A549 (cell line): Measurements from ENCODE around the gene DYSF. TPM values are rescaled to one million over a fixed set of nuclear protein-coding genes. Genes with fewer than 3 reads are reported as not detected.

ENCODE experiments used
- ATAC-seq, 2 experiments: fragments of 200-7000 bp in 1 of 2; fragments of >200 bp in 1 of 2; cut with Nextera tagmentation in 1 of 2; cut with Tn5 transposase in 1 of 2; 3 replicates each; pipeline versions ENCODE4 v1.8.0 to v1.9.1; 2018 to 2020; ENCODE audit warnings: mild to moderate bottlenecking in 1 of 2, moderate library complexity in 1 of 2
- CTCF ChIA-PET: fragments of 300-600 bp; sonication (Branson Sonifier 250); formaldehyde crosslinking; extraction: SDS; loops from one replicate; lab custom pipeline; 2021; ENCODE audit warnings: antibody characterized with exemption, inconsistent platforms; lab: Yijun Ruan, JAX
- POLR2A ChIA-PET: fragments of 350-600 bp; formaldehyde crosslinking; extraction: SDS; loops from one replicate; lab custom pipeline; 2021; ENCODE audit warnings: antibody characterized with exemption, inconsistent platforms; lab: Yijun Ruan, JAX
- DNase-seq, 2 experiments: peaks; one replicate each; pipeline versions ENCODE4 v3.0.0 to v3.0.0-alpha.2; 2011 to 2016; ENCODE audit warnings: low read depth in 1 of 2, low spot score in 1 of 2
- FAIRE-seq: peaks from 2 replicates; lab custom pipeline; 2011; peaks lifted over from hg19 to GRCh38; lab: Jason Lieb, UNC
- H3K27ac ChIP-seq, 2 experiments: fragments of >200 bp; sonication (Bioruptor Twin); formaldehyde crosslinking; 3 replicates each; pipeline ENCODE4 v1.5.1; 2016 to 2017
- H3K4me1 ChIP-seq: fragments of >200 bp; sonication (Bioruptor Twin); formaldehyde crosslinking; 3 replicates; pipeline ENCODE4 v1.6.1; 2016
- H3K4me2 ChIP-seq: fragments of >200 bp; sonication (Bioruptor Twin); formaldehyde crosslinking; 3 replicates; pipeline ENCODE4 v1.6.1; 2016
- H3K4me3 ChIP-seq: fragments of >200 bp; sonication (Bioruptor Twin); formaldehyde crosslinking; 3 replicates; pipeline ENCODE4 v1.5.1; 2016
- H3K9me3 ChIP-seq: fragments of >200 bp; sonication (Bioruptor Twin); formaldehyde crosslinking; 3 replicates; pipeline ENCODE4 v1.6.1; 2016
- EHF ChIP-seq: fragments of 250-450 bp; sonication (Bioruptor Pico); IDR thresholded peaks from 2 replicates; pipeline ENCODE4 v1.5.0; 2020; ENCODE audit warnings: mild to moderate bottlenecking
- EHMT2 ChIP-seq: fragments of 200-600 bp; sonication (generic); IDR thresholded peaks from 2 replicates; pipeline ENCODE4 v1.6.1; 2016; ENCODE audit warnings: antibody characterized with exemption, low read depth, mild to moderate bottlenecking, moderate library complexity
- EP300 ChIP-seq, 2 experiments: fragments of >200 bp; sonication (Bioruptor Twin); formaldehyde crosslinking; IDR thresholded peaks; 2 replicates in 1 of 2; 3 replicates in 1 of 2; pipeline ENCODE4 v1.6.1; 2016 to 2017
- ESRRA ChIP-seq: fragments of 150-350 bp; IDR thresholded peaks from 2 replicates; pipeline ENCODE4 v1.6.1; 2014; ENCODE audit warnings: mild to moderate bottlenecking, low read length, borderline replicate concordance
- FOXS1 ChIP-seq: fragments of 250-450 bp; sonication (Bioruptor Pico); IDR thresholded peaks from 2 replicates; pipeline ENCODE4 v1.5.0; 2020; ENCODE audit warnings: mild to moderate bottlenecking, moderate library complexity
- GATA3 ChIP-seq: IDR thresholded peaks from 2 replicates; pipeline ENCODE4 v1.6.1; 2012; ENCODE audit warnings: borderline replicate concordance
- HOXA7 ChIP-seq: fragments of 250-450 bp; sonication (Bioruptor Pico); IDR thresholded peaks from 2 replicates; pipeline ENCODE4 v1.5.0; 2020; ENCODE audit warnings: mild to moderate bottlenecking, moderate library complexity
- HOXB13 ChIP-seq: fragments of 250-450 bp; sonication (Bioruptor Pico); IDR thresholded peaks from 2 replicates; pipeline ENCODE4 v1.5.0; 2020; ENCODE audit warnings: low read depth, mild to moderate bottlenecking, moderate library complexity
- HOXB5 ChIP-seq: fragments of 250-450 bp; sonication (Bioruptor Pico); IDR thresholded peaks from 2 replicates; pipeline ENCODE4 v1.5.0; 2020; ENCODE audit warnings: mild to moderate bottlenecking, moderate library complexity
- JUN ChIP-seq, 2 experiments: fragments of >200 bp; sonication (Bioruptor Twin); formaldehyde crosslinking; IDR thresholded peaks; 2 replicates in 1 of 2; 3 replicates in 1 of 2; pipeline ENCODE4 v1.6.1; 2016 to 2017
- KDM1A ChIP-seq: fragments of 200-600 bp; sonication (generic); IDR thresholded peaks from 2 replicates; pipeline ENCODE4 v1.6.1; 2016; ENCODE audit warnings: low read depth, mild to moderate bottlenecking
- KDM5A ChIP-seq: fragments of 200-600 bp; sonication (generic); IDR thresholded peaks from 2 replicates; pipeline ENCODE4 v1.6.1; 2016; ENCODE audit warnings: antibody characterized with exemption, mild to moderate bottlenecking
- MYC ChIP-seq: IDR thresholded peaks from 2 replicates; pipeline ENCODE4 v1.6.1; 2012; ENCODE audit warnings: mild to moderate bottlenecking, inconsistent platforms, low read length, improper control_type of control experiment, borderline replicate concordance
- NFE2L2 ChIP-seq: fragments of 150-350 bp; conservative IDR thresholded peaks from 2 replicates; pipeline ENCODE4 v1.6.1; 2014; ENCODE audit warnings: low read length
- NPAS2 ChIP-seq: fragments of 250-450 bp; sonication (Bioruptor Pico); IDR thresholded peaks from 2 replicates; pipeline ENCODE4 v1.8.0; 2022; ENCODE audit warnings: mild to moderate bottlenecking, moderate library complexity, borderline replicate concordance
- RARB ChIP-seq: fragments of 250-450 bp; sonication (Bioruptor Pico); IDR thresholded peaks from 2 replicates; pipeline ENCODE4 v1.8.0; 2021; ENCODE audit warnings: mild to moderate bottlenecking, moderate library complexity
- SMC3 ChIP-seq: fragments of >200 bp; sonication (Bioruptor Twin); formaldehyde crosslinking; IDR thresholded peaks from 3 replicates; pipeline ENCODE4 v1.6.1; 2018; ENCODE audit warnings: inconsistent platforms
- TP53 ChIP-seq: fragments of 250-450 bp; sonication (Bioruptor Pico); IDR thresholded peaks from 2 replicates; pipeline ENCODE4 v1.5.0; 2021; ENCODE audit warnings: mild to moderate bottlenecking, moderate library complexity
- ZC3H11A ChIP-seq: fragments of 450-650 bp; IDR thresholded peaks from 2 replicates; pipeline ENCODE4 v1.6.1; 2014; ENCODE audit warnings: antibody characterized with exemption, mild to moderate bottlenecking
- WGBS: methylation state at CpG from one replicate; pipeline ENCODE4 v1.1.6; 2017; ENCODE audit errors: missing lambda C conversion rate; 5-methylcytosine and 5-hydroxymethylcytosine counted together
- polyA plus RNA-seq, 4 experiments: library from polyadenylated mRNA; depleted of rRNA in 3 of 4; stranded (reverse); fragments of >200 nt; fragmentation: RNase III in 1 of 4; extraction: RNeasy Plus Mini Kit Qiagen cat#74134 plus additional on column Dnase treatment in 1 of 4; gene quantifications; 2 replicates in 3 of 4; 3 replicates in 1 of 4; pipeline ENCODE4 v1.2.3, GENCODE V29; 2011 to 2017
- TF ChIP-seq, protein P1 (sequence below): fragments of 250-450 bp; sonication (Bioruptor Pico); IDR thresholded peaks from 2 replicates; pipeline ENCODE4 v1.5.0; 2021; ENCODE audit warnings: mild to moderate bottlenecking, moderate library complexity, borderline replicate concordance
- TF ChIP-seq, protein P2 (sequence below): IDR thresholded peaks from 2 replicates; pipeline ENCODE4 v1.6.1; 2012
- TF ChIP-seq, protein P3 (sequence below): fragments of 450-650 bp; IDR thresholded peaks from 2 replicates; pipeline ENCODE4 v1.6.1; 2014; ENCODE audit warnings: antibody characterized with exemption
- TF ChIP-seq, protein P4 (sequence below): fragments of >200 bp; sonication (Bioruptor Twin); formaldehyde crosslinking; IDR thresholded peaks from 2 replicates; pipeline ENCODE4 v1.6.1; 2016

The DYSF gene
- polyA plus RNA-seq, 2 of the 4 experiments (the other 2 are of a cell fraction) = 0.36 to 0.98 TPM

DNA sequence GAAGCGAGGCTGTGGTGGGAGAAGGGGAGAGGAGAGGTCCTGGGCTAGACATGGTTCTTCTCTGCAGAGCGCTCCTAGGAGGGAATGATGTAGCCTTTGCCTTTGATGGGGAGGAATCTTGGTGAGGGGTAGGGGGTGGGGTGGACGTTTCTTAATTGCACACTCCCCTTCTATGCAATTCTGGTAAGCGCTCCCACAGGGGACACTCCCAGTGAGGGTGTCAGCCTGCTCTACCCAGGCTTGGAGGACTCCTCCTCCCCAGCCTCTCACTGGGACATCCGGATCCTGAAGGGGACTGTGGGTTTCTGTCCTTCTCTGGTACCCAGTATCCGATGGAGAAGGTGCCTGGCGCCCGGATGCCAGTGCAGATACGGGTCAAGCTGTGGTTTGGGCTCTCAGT is 114.3 kb downstream of the DYSF start:
- Histone ChIP-seq H3K27ac (no peak overlapping the region), H3K9me3 (peaks cover 12% of the 10 kb centered on the region; the same call in 2 of the 3 replicates), H3K4me2 (no peak overlapping the region), H3K4me3 (no peak overlapping the region), H3K4me1 (peaks cover 7% of the 10 kb centered on the region; the same call in 1 of the 3 replicates)
- DNase-seq = no peak
- TF ChIP-seq NFE2L2 (no peak), MYC (no peak), SMC3 (no peak), ZC3H11A (no peak), NPAS2 (CRISPR knock-in tag) (no peak), EHF (CRISPR knock-in tag) (no peak), JUN (IDR thresholded peaks at IDR 0.05) (no peak), KDM5A (no peak), ESRRA (no peak), EHMT2 (no peak), GATA3 (no peak), FOXS1 (no peak), HOXA7 (CRISPR knock-in tag) (no peak)
- TF ChIP-seq, protein P1, sequence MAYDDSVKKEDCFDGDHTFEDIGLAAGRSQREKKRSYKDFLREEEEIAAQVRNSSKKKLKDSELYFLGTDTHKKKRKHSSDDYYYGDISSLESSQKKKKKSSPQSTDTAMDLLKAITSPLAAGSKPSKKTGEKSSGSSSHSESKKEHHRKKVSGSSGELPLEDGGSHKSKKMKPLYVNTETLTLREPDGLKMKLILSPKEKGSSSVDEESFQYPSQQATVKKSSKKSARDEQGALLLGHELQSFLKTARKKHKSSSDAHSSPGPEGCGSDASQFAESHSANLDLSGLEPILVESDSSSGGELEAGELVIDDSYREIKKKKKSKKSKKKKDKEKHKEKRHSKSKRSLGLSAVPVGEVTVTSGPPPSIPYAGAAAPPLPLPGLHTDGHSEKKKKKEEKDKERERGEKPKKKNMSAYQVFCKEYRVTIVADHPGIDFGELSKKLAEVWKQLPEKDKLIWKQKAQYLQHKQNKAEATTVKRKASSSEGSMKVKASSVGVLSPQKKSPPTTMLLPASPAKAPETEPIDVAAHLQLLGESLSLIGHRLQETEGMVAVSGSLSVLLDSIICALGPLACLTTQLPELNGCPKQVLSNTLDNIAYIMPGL (CRISPR knock-in tag) = no peak
- TF ChIP-seq, protein P2, sequence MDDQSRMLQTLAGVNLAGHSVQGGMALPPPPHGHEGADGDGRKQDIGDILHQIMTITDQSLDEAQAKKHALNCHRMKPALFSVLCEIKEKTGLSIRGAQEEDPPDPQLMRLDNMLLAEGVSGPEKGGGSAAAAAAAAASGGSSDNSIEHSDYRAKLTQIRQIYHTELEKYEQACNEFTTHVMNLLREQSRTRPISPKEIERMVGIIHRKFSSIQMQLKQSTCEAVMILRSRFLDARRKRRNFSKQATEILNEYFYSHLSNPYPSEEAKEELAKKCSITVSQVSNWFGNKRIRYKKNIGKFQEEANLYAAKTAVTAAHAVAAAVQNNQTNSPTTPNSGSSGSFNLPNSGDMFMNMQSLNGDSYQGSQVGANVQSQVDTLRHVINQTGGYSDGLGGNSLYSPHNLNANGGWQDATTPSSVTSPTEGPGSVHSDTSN = no peak
- ATAC-seq = no peak
- ChIA-PET CTCF (interaction anchor here (0.8 to 1.0 kb wide), 2 partner anchors 20 to 30 kb away, joined by 3 read pairs; no protein-coding TSS in a partner anchor), POLR2A (no interaction called here)
- no peak for FAIRE-seq
- WGBS = 64% methylated on average over 9 of the region's 9 CpGs

DNA sequence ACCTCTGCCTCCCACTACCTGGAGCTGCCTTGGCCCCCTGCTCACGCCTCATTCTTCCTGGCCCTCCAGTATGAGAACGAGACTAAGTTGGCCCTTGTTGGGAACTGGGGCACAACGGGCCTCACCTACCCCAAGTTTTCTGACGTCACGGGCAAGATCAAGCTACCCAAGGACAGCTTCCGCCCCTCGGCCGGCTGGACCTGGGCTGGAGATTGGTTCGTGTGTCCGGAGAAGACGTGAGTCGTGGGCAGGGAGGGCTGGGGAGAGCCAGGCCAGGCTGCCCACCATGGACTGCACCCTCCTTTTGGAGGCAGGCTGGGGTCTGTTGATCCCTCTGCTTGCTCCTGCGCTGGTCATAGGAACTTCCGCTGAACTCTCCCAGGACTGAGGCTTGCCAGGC is 114.7 kb downstream of the DYSF start:
- CTCF ChIA-PET = interaction anchor here (0.8 kb wide), 1 partner anchor 20 kb away, joined by 3 read pairs; no protein-coding TSS in a partner anchor
- ATAC-seq = no peak
- 66% methylated on average over 14 of the region's 14 CpGs for WGBS
- no peak for FAIRE-seq
- TF ChIP-seq MYC (no peak), FOXS1 (no peak), KDM1A (no peak), HOXB5 (CRISPR knock-in tag) (no peak), TP53 (CRISPR knock-in tag) (no peak), EP300 (IDR thresholded peaks at IDR 0.05) (no peak)
- TF ChIP-seq, protein P3, sequence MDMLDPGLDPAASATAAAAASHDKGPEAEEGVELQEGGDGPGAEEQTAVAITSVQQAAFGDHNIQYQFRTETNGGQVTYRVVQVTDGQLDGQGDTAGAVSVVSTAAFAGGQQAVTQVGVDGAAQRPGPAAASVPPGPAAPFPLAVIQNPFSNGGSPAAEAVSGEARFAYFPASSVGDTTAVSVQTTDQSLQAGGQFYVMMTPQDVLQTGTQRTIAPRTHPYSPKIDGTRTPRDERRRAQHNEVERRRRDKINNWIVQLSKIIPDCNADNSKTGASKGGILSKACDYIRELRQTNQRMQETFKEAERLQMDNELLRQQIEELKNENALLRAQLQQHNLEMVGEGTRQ = no peak
- POLR2A ChIA-PET = no interaction called here
- DNase-seq = no peak
- H3K9me3 ChIP-seq = peaks cover 12% of the 10 kb centered on the region; the same call in 2 of the 3 replicates
- no peak overlapping the region for H3K4me3 ChIP-seq
- H3K27ac ChIP-seq = no peak overlapping the region
- no peak overlapping the region for H3K4me2 ChIP-seq
- peaks cover 7% of the 10 kb centered on the region; the same call in 1 of the 3 replicates for H3K4me1 ChIP-seq

DNA sequence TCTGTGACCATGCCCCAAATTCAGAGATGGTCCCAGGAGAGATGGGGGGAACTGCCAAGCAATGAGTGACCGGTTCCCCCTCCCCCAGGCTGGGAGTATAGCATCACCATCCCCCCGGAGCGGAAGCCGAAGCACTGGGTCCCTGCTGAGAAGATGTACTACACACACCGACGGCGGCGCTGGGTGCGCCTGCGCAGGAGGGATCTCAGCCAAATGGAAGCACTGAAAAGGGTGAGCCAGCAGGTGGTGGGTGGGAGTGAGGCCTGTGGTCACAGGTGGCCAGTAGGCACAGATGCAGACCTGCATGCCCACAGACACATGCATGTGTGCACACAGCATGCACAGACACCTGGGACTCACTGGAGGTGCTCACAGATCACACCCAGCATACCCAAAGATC is 117.2 kb downstream of the DYSF start:
- Histone ChIP-seq H3K9me3 (peaks cover 12% of the 10 kb centered on the region; the same call in 2 of the 3 replicates), H3K4me3 (no peak overlapping the region), H3K27ac (no peak overlapping the region), H3K4me2 (no peak overlapping the region), H3K4me1 (no peaks in the 10 kb centered on the region)
- no peak for FAIRE-seq
- POLR2A ChIA-PET = no interaction called here
- TF ChIP-seq, protein P4, sequence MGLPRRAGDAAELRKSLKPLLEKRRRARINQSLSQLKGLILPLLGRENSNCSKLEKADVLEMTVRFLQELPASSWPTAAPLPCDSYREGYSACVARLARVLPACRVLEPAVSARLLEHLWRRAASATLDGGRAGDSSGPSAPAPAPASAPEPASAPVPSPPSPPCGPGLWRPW = no peak
- TF ChIP-seq RARB (CRISPR knock-in tag) (no peak), HOXB13 (CRISPR knock-in tag) (no peak)
- no peak for ATAC-seq
- DNase-seq = no peak
- CTCF ChIA-PET = no interaction called here
- WGBS = 83% methylated on average over 10 of the region's 10 CpGs
